ENCODE results near the gene NISCH. TPM values are rescaled to one million over a fixed set of nuclear protein-coding genes. Genes with fewer than 3 reads are reported as not detected.

NISCH gene
- total RNA-seq, 1 experiment from 2014 or later = 63.4 TPM

GRCh38 chr3:52406791-52407510 lies 48.5 kb upstream of the NISCH start:
- BruUV-seq (replicated peaks) = no TSS peak
- POLR2A ChIA-PET = interaction anchor here (0.6 kb wide), 1 partner anchor 72 kb away, joined by 3 read pairs; no protein-coding TSS in a partner anchor
- peaks cover 3% of the 10 kb centered on the region; the same call in 1 of the 2 replicates for H3K4me1 ChIP-seq (ENCODE audit: control insufficient read depth, insufficient read depth, low read length)

GRCh38 chr3:52407779-52408178 lies 47.6 kb upstream of the NISCH start:
- H3K4me3 ChIP-seq (ENCODE audit: low read depth in 2 of 2, low read length in 2 of 2) = no peak overlapping the region
- ChIA-PET POLR2A (no interaction called here), CTCF (interaction anchor here (0.6 kb wide), 1 partner anchor 11 kb away, joined by 5 read pairs; no protein-coding TSS in a partner anchor)
- peaks cover 14% of the 10 kb centered on the region for H3K36me3 ChIP-seq (ENCODE audit: control insufficient read depth, insufficient read depth, low read length)
- no TSS peak for BruUV-seq (replicated peaks)
- TF ChIP-seq REST (IDR thresholded peaks at IDR 0.05; ENCODE audit: insufficient read depth in 1 of 2, low read depth in 2 of 2, low read length in 1 of 2) (no peak), TCF7L2 (IDR thresholded peaks at IDR 0.05; ENCODE audit: low read depth, low read length) (no peak), POLR2AphosphoS5 (IDR thresholded peaks at IDR 0.05; ENCODE audit: low read depth, low read length) (no peak), CTCF (IDR thresholded peaks at IDR 0.05) (no peak), SIN3A (IDR thresholded peaks at IDR 0.05; ENCODE audit: borderline replicate concordance, insufficient read depth, low read depth, low read length) (no peak)
- intact Hi-C loops (cut with micrococcal nuclease; ENCODE audit: unreplicated experiment) = no loop called here
- no peaks in the 10 kb centered on the region for H3K9me3 ChIP-seq (ENCODE audit: control insufficient read depth, insufficient read depth, low read depth, low read length)
- no peak overlapping the region for H3K27ac ChIP-seq (ENCODE audit: low read length)
- DNase-seq (ENCODE audit: low read depth, low spot score) (no peak), ATAC-seq (no peak)
- H3K4me1 ChIP-seq (ENCODE audit: control insufficient read depth, insufficient read depth, low read length) = peaks cover 3% of the 10 kb centered on the region; the same call in 1 of the 2 replicates
- in situ Hi-C loops (cut with HindIII; ENCODE audit: low pct_unique_long_range_greater_than_20kb, low sequenced_read_pairs) = no loop called here
- no peaks in the 10 kb centered on the region for H3K27me3 ChIP-seq (ENCODE audit: control insufficient read depth, insufficient read depth, low read length)

More at GRCh38 chr3:52406791-52407510, 48.5 kb upstream of the NISCH start:
- in situ Hi-C loops (cut with HindIII; ENCODE audit: low pct_unique_long_range_greater_than_20kb, low sequenced_read_pairs) = no loop called here
- Histone ChIP-seq H3K36me3 (ENCODE audit: control insufficient read depth, insufficient read depth, low read length) (peaks cover 14% of the 10 kb centered on the region), H3K4me3 (ENCODE audit: low read depth in 2 of 2, low read length in 2 of 2) (no peak overlapping the region), H3K27me3 (ENCODE audit: control insufficient read depth, insufficient read depth, low read length) (no peaks in the 10 kb centered on the region), H3K27ac (ENCODE audit: low read length) (no peak overlapping the region), H3K9me3 (ENCODE audit: control insufficient read depth, insufficient read depth, low read depth, low read length) (no peaks in the 10 kb centered on the region)
- ATAC-seq (no peak), DNase-seq (ENCODE audit: low read depth, low spot score) (no peak)
- TF ChIP-seq POLR2AphosphoS5 (IDR thresholded peaks at IDR 0.05; ENCODE audit: low read depth, low read length) (no peak), CTCF (IDR thresholded peaks at IDR 0.05) (no peak), TCF7L2 (IDR thresholded peaks at IDR 0.05; ENCODE audit: low read depth, low read length) (no peak), REST (IDR thresholded peaks at IDR 0.05; ENCODE audit: insufficient read depth in 1 of 2, low read depth in 2 of 2, low read length in 1 of 2) (no peak), SIN3A (IDR thresholded peaks at IDR 0.05; ENCODE audit: borderline replicate concordance, insufficient read depth, low read depth, low read length) (no peak)
- intact Hi-C loops (cut with micrococcal nuclease; ENCODE audit: unreplicated experiment) = no loop called here
- CTCF ChIA-PET = no interaction called here

All from Panc1 (cell line).